Activated CD8-positive, alpha-beta memory T cell treated with anti-CD3 and anti-CD28 coated beads, Interleukin-2, amount 10 ng/mL, durations not matched to agents 7 days and 5 days (primary cell): ENCODE results near the gene ADGRV1. TPM values are rescaled to one million over a fixed set of nuclear protein-coding genes. Genes with fewer than 3 reads are reported as not detected.

Experiments used
- ATAC-seq: fragments of 150-1000 bp; cut with Tn5 transposase; one replicate; pipeline ENCODE4 v1.10.0; 2021; ENCODE audit warnings: moderate library complexity
- CTCF ChIA-PET: fragments of 350-600 bp; sonication (Branson Sonifier 250); formaldehyde crosslinking; loops from one replicate; lab custom pipeline; 2021; ENCODE audit warnings: antibody characterized with exemption; lab: Charles Lee
- DNase-seq: peaks from one replicate; pipeline ENCODE4 v3.0.0-alpha.2; 2020
- H3K27ac Mint-ChIP-seq: one replicate; pipeline ENCODE4 v1.8.0; 2021; ENCODE audit warnings: mild to moderate bottlenecking, mixed read lengths
- H3K27me3 Mint-ChIP-seq: one replicate; pipeline ENCODE4 v1.8.0; 2021; ENCODE audit warnings: mixed read lengths
- H3K36me3 Mint-ChIP-seq: one replicate; pipeline ENCODE4 v1.8.0; 2021; ENCODE audit warnings: mild to moderate bottlenecking, mixed read lengths
- H3K4me1 Mint-ChIP-seq: one replicate; pipeline ENCODE4 v1.8.0; 2021; ENCODE audit warnings: mixed read lengths
- H3K4me3 Mint-ChIP-seq: one replicate; pipeline ENCODE4 v1.8.0; 2021; ENCODE audit warnings: mild to moderate bottlenecking, moderate library complexity, mixed read lengths
- H3K9me3 Mint-ChIP-seq: one replicate; pipeline ENCODE4 v1.8.0; 2022; ENCODE audit warnings: low read depth, mixed read lengths
- total RNA-seq, 2 experiments: library from RNA; stranded (reverse); gene quantifications; one replicate each; pipeline ENCODE4 v1.2.3, GENCODE V29; 2021

ADGRV1 gene
- total RNA-seq, 2 experiments from 2014 or later = 0.18 TPM; not detected in 1

- DNase-seq (no peak), ATAC-seq (no peak)
- Mint-ChIP-seq H3K36me3 (no peaks in the 10 kb centered on the region), H3K27ac (no peak overlapping the region), H3K4me3 (no peak overlapping the region), H3K4me1 (peaks cover 7% of the 10 kb centered on the region), H3K27me3 (peaks cover 56% of the 10 kb centered on the region), H3K9me3 (no peaks in the 10 kb centered on the region)
- CTCF ChIA-PET = interaction anchor here (1.4 kb wide), 1 partner anchor 10 kb away, joined by 4 read pairs; no protein-coding TSS in a partner anchor
Measured at GRCh38 chr5:90875456-90875855, 316.9 kb downstream of the ADGRV1 start.

DNA sequence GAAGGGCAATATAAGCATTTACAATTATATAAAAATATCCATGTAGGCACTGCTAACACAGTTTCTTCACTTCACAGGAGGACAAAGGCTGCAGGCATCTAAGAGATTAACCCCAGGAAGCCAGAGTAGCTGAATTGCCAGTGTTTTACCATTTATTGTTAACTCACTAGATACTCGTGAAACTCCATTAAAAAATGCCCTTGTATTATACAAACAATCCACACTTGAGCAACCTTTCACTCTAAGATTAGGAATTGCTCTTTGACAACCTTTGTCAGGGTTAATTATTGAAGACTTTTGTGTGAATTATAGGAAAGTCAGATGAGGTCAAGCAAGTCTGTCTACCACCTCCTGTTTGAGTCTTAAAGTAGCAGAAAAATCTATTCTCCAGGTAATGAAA is 317.8 kb downstream of the ADGRV1 start:
- DNase-seq = no peak
- no peak for ATAC-seq
- CTCF ChIA-PET = no interaction called here
- H3K27me3 Mint-ChIP-seq = peaks cover 61% of the 10 kb centered on the region
- no peak overlapping the region for H3K27ac Mint-ChIP-seq
- H3K4me1 Mint-ChIP-seq = peaks cover 7% of the 10 kb centered on the region
- H3K9me3 Mint-ChIP-seq = no peaks in the 10 kb centered on the region
- H3K36me3 Mint-ChIP-seq = no peaks in the 10 kb centered on the region
- no peak overlapping the region for H3K4me3 Mint-ChIP-seq

DNA sequence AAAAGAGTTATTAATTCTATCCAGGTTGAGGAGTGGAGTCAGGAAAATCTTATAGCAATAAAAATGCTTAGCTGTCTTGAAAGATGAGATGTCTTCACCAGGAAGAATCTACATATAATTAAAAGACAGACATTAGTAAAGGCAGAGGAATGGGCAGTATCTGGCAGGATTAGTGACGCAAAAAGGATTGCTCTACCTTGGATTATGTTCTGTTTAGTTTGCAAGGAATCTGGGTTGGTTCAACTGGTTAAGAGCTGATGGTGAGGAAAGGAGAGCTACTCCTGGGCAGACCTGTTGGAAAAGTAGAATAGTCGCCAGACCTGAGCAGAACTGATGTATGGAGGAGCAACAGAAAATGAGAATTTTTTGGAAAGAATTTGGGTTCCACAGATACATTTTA is 318.5 kb downstream of the ADGRV1 start:
- H3K36me3 Mint-ChIP-seq = no peaks in the 10 kb centered on the region
- no peak overlapping the region for H3K4me3 Mint-ChIP-seq
- H3K27me3 Mint-ChIP-seq = peaks cover 63% of the 10 kb centered on the region
- peaks cover 7% of the 10 kb centered on the region for H3K4me1 Mint-ChIP-seq
- no peak for DNase-seq
- no peak overlapping the region for H3K27ac Mint-ChIP-seq
- CTCF ChIA-PET = no interaction called here
- ATAC-seq = no peak
- H3K9me3 Mint-ChIP-seq = no peaks in the 10 kb centered on the region

DNA sequence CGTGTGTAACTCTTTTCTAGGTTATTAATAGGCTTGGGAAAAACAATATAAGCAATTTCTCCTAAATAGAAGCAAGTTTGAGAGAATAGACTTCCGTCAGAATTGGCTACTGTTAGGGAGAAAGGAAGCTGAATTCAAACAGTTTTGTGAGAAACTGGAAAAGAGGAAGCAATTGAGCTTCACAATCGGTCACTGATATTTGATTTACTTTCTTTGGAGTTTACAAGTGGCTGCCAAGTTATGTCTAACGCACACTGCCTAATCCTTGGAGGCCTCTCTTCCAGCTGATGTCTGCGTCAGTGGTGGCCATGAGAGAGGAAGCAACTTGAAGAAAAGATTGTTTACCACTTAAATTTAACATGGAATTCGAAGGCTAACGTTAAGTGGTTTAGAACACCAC is 319.5 kb downstream of the ADGRV1 start:
- Mint-ChIP-seq H3K4me3 (no peak overlapping the region), H3K4me1 (peaks cover 3% of the 10 kb centered on the region), H3K9me3 (no peaks in the 10 kb centered on the region), H3K27me3 (peaks cover 65% of the 10 kb centered on the region), H3K27ac (no peak overlapping the region), H3K36me3 (no peaks in the 10 kb centered on the region)
- CTCF ChIA-PET = no interaction called here
- no peak for DNase-seq
- ATAC-seq = no peak

DNA sequence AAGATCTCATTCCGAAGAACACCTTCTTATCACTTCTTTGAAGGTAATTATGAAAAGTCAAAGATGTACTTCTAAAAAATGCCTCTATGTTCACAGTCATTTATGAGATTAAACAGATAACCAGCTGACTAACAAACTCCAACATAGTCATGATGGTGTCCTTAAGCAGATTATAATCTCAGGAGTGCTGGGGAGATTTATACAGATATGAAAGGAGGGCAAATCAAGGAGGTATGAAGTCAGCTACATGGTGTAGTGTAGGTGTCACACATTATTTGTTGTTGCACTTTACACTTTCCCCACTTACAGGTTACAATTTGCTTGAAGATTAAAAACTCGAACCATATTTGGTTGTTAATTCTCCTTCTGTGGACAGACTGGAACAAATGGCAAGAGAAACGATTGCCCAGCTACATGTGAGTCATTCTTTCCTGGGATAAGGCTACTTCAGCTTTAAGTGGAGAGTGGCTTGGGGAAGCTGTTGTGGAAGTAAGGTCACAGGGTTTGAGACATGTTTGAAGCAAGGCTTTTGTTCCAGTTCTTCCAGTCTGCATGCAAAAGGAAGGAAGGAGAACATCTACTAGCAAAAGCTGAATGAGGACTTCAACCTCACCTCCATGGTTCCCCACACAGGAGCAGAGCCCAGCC is 320.1 kb downstream of the ADGRV1 start:
- Mint-ChIP-seq H3K4me1 (peaks cover 1% of the 10 kb centered on the region), H3K9me3 (no peaks in the 10 kb centered on the region), H3K4me3 (no peak overlapping the region), H3K27ac (no peak overlapping the region), H3K27me3 (peaks cover 68% of the 10 kb centered on the region), H3K36me3 (no peaks in the 10 kb centered on the region)
- CTCF ChIA-PET = no interaction called here
- no peak for ATAC-seq
- DNase-seq = no peak

- Mint-ChIP-seq H3K27ac (no peak overlapping the region), H3K36me3 (no peaks in the 10 kb centered on the region), H3K4me1 (no peaks in the 10 kb centered on the region), H3K4me3 (no peak overlapping the region), H3K9me3 (no peaks in the 10 kb centered on the region), H3K27me3 (peaks cover 69% of the 10 kb centered on the region)
- CTCF ChIA-PET = no interaction called here
- ATAC-seq = no peak
- no peak for DNase-seq
Measured at GRCh38 chr5:90881626-90882150, 323.1 kb downstream of the ADGRV1 start.

DNA sequence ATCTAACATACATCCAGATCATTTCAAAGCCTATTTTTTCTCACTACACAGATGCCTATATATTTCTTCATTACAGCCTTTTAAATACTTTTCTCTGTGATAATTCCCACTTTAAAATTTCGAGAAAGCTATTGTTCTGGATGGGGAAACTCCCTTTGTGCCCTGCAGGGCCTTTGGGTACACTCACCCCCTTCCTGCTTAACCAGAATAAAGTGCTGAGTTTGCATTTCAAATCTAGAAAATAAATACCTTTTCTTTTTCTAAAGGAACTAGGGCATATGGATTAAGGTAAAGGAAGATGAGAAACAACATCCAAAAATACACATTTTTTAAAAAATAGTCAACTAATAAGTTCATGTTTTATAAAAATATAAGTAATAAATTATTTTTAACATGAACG is 323.9 kb downstream of the ADGRV1 start:
- H3K4me1 Mint-ChIP-seq = no peaks in the 10 kb centered on the region
- ATAC-seq = no peak
- H3K27ac Mint-ChIP-seq = no peak overlapping the region
- peaks cover 68% of the 10 kb centered on the region for H3K27me3 Mint-ChIP-seq
- H3K4me3 Mint-ChIP-seq = no peak overlapping the region
- H3K9me3 Mint-ChIP-seq = no peaks in the 10 kb centered on the region
- DNase-seq = no peak
- CTCF ChIA-PET = no interaction called here
- H3K36me3 Mint-ChIP-seq = no peaks in the 10 kb centered on the region

DNA sequence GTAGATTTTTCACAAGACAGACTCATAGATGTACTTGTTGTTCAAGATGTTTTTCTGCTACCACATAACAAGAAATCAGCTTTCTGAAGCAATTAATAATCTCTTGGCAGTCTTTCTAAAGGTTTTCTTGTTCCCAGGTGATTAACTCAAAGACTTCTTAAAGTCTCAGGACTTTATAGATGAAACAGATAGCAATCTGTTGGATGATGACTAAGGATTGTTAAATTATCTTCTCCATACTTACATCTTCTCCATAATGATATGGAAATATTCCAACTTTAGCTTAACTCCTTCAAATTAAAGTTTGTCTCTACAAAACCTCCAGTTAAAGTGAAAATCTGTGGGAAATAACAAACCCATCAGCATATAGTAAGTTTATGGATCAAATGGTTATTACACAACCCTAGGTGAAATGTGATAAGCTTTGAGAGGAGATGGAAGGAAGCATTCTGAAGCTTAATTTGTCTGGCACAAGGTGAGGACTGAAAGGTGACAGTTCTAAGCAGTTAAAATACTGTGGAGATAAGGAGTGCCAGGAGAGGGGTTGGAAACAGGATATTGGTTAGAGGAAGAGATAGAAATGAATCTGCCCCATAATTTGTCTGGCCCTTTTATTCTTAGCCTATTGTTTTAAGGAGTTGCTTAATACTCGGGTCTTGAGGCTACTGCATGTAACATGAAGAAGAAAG is 326.7 kb downstream of the ADGRV1 start:
- no peak overlapping the region for H3K27ac Mint-ChIP-seq
- H3K27me3 Mint-ChIP-seq = peaks cover 50% of the 10 kb centered on the region
- H3K9me3 Mint-ChIP-seq = no peaks in the 10 kb centered on the region
- CTCF ChIA-PET = no interaction called here
- H3K4me1 Mint-ChIP-seq = no peaks in the 10 kb centered on the region
- H3K36me3 Mint-ChIP-seq = no peaks in the 10 kb centered on the region
- ATAC-seq (no peak), DNase-seq (no peak)
- no peak overlapping the region for H3K4me3 Mint-ChIP-seq

- H3K36me3 Mint-ChIP-seq = no peaks in the 10 kb centered on the region
- CTCF ChIA-PET = no interaction called here
- no peaks in the 10 kb centered on the region for H3K9me3 Mint-ChIP-seq
- H3K4me1 Mint-ChIP-seq = no peaks in the 10 kb centered on the region
- DNase-seq (no peak), ATAC-seq (no peak)
- no peak overlapping the region for H3K27ac Mint-ChIP-seq
- peaks cover 41% of the 10 kb centered on the region for H3K27me3 Mint-ChIP-seq
- no peak overlapping the region for H3K4me3 Mint-ChIP-seq
Measured at GRCh38 chr5:90886381-90886780, 327.8 kb downstream of the ADGRV1 start.

- no peak for ATAC-seq
- H3K4me3 Mint-ChIP-seq = no peak overlapping the region
- DNase-seq = no peak
- H3K36me3 Mint-ChIP-seq = no peaks in the 10 kb centered on the region
- no peaks in the 10 kb centered on the region for H3K4me1 Mint-ChIP-seq
- H3K27ac Mint-ChIP-seq = no peak overlapping the region
- peaks cover 29% of the 10 kb centered on the region for H3K27me3 Mint-ChIP-seq
- CTCF ChIA-PET = interaction anchor here (1.5 kb wide), 1 partner anchor 22 kb away, joined by 3 read pairs; no protein-coding TSS in a partner anchor
- H3K9me3 Mint-ChIP-seq = no peaks in the 10 kb centered on the region
Measured at GRCh38 chr5:90888511-90889324, 330.1 kb downstream of the ADGRV1 start.

DNA sequence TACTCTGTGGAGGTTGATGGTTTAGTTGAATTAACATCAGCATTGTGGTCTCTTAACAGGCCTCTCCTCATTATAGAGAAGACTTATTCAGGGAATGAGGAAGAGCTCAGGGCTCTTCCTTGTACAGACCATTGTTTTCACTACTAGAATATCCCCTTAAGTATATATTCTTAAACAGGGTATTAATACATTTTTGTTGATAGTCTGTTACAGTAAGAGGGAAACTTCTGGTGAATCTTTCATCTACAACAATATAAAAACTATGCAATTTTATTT is 330.7 kb downstream of the ADGRV1 start:
- Mint-ChIP-seq H3K9me3 (no peaks in the 10 kb centered on the region), H3K27ac (no peak overlapping the region), H3K4me3 (no peak overlapping the region), H3K36me3 (no peaks in the 10 kb centered on the region), H3K27me3 (peaks cover 24% of the 10 kb centered on the region), H3K4me1 (no peaks in the 10 kb centered on the region)
- CTCF ChIA-PET = interaction anchor here (1.5 kb wide), 1 partner anchor 23 kb away, joined by 3 read pairs; no protein-coding TSS in a partner anchor
- DNase-seq (no peak), ATAC-seq (no peak)

GRCh38 chr5:90890180-90890579 is 331.6 kb downstream of the ADGRV1 start:
- Mint-ChIP-seq H3K36me3 (no peaks in the 10 kb centered on the region), H3K9me3 (no peaks in the 10 kb centered on the region), H3K27me3 (peaks cover 20% of the 10 kb centered on the region), H3K4me3 (no peak overlapping the region), H3K4me1 (no peaks in the 10 kb centered on the region), H3K27ac (no peak overlapping the region)
- CTCF ChIA-PET = no interaction called here
- ATAC-seq = no peak
- no peak for DNase-seq

DNA sequence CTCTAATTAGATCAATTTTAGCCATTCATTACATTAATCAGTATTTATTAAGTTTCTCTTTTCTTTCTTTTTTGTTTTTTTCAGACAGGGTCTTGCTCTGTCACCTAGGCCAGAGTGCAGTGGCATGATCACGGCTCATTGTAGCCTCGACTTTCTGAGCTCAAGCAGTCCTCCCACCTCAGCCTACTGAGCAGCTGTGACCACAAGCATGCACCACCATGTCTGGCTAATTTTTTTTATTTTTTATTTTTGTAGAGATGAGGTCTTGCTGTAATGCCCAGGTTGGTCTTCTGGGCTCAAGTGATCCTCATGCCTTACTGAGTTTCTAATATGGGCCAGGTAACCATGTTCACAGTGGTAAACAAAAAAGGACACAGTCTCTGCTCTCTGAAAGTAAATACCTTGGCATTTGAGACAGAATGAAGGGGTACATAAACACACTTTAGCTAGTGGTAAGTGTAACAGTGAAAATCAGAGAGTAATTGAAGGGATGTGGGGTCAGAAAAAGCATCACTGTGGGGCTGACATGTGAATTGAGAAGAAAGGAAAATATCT is 336.3 kb downstream of the ADGRV1 start:
- H3K4me1 Mint-ChIP-seq = no peaks in the 10 kb centered on the region
- ATAC-seq (no peak), DNase-seq (no peak)
- H3K9me3 Mint-ChIP-seq = no peaks in the 10 kb centered on the region
- CTCF ChIA-PET = interaction anchor here (1.6 kb wide), 1 partner anchor 522 kb away, joined by 3 read pairs; no protein-coding TSS in a partner anchor
- peaks cover 4% of the 10 kb centered on the region for H3K27me3 Mint-ChIP-seq
- no peak overlapping the region for H3K4me3 Mint-ChIP-seq
- no peak overlapping the region for H3K27ac Mint-ChIP-seq
- H3K36me3 Mint-ChIP-seq = no peaks in the 10 kb centered on the region
